GM18526 (cell line): ENCODE measurements around the gene PRKG1.

Source experiments
- POLR2A ChIP-seq: IDR thresholded peaks from 3 replicates; pipeline ENCODE4 v1.6.1; 2011; ENCODE audit not compliant: insufficient read length; ENCODE audit errors: extremely low read depth

PRKG1 gene

GRCh38 chr10:52083422-52083821 is 1009.1 kb downstream of the PRKG1 start:
- TF ChIP-seq POLR2A = no peak

DNA sequence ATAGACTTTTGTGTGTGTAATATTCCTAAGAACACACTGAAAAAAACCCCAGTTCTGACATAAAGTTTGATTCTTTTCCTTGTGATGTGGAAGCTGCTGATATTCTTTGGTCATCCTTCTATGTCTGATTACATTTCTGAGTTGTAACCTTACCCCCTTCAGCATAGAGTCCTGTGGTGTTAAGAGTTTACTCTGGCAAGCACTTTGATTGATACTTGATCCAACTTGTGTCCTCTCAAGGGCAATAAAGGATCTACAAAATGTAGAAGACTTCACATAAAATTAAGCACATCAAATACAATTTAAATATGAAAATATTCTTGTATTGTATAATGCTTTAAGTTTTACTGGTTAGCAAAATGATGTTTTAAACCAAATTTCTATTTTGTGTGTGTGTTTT is 1018.1 kb downstream of the PRKG1 start:
- TF ChIP-seq POLR2A = no peak

DNA sequence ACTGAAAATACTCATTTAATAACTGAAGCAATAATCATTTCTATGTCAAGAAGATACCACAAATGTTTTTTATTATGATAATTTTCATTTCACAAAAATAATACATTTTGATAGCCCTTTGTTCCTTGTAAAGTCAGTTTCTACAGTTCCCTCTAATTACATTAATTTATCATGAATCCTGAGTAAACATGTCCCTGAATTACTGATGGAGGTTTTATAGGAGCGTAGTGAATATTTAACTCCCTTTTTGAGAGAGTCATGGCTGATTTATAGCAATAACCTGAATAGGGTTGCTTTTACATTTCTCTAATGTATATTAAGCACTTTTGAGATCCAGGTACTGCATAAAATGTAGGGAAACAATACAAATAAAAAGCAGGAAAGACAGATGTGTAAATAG is 1023.8 kb downstream of the PRKG1 start:
- no peak for TF ChIP-seq POLR2A

DNA sequence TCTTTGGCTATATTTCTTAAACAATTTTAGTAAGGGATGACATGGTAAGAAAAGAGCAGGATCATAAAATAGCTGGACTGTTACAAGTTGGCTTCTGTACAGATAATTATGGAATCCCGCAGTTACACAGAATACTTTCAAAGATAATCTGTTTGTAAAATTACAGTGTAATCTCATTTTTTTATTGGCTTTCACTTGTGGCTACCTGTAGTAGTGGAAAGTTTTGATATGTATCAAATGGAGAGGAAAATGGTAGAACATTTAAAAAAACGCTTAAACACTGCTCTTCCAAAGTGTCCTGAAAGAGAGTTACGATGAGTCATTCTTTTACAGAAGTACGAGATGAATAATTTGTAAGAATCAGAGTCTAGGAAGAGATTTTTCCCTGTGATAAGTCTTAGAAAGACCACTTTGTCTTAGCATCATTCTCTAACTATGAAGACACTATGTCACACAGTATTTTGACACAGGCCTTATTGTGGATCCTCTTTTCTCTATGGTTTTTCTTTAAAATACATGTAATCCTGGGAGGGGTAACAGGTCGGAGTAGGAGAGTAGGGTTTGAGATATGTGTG is 1024.8 kb downstream of the PRKG1 start:
- TF ChIP-seq POLR2A = no peak

- TF ChIP-seq POLR2A = no peak
These were observed 1025.8 kb downstream of the PRKG1 start for GRCh38 chr10:52100011-52100547.

DNA sequence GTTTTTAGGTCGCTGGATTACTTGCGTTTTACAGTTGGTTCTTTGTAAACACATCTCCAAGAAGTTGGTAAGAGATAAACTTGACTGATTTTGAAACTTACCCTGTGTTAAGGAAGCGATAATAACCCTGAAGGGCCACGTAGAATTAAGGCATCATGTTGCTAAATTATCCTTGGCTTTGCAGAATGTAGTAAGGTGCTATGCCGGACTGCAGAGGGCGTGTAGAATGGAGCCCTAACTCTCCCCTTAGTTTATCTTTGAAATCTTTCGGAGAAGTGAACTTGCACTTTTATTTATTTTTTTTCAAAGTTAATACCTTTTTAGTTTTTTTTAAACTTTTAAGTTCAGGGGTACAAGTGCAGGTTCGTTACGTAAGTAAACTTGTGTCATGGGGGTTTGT is 1031.0 kb downstream of the PRKG1 start:
- TF ChIP-seq POLR2A = no peak

DNA sequence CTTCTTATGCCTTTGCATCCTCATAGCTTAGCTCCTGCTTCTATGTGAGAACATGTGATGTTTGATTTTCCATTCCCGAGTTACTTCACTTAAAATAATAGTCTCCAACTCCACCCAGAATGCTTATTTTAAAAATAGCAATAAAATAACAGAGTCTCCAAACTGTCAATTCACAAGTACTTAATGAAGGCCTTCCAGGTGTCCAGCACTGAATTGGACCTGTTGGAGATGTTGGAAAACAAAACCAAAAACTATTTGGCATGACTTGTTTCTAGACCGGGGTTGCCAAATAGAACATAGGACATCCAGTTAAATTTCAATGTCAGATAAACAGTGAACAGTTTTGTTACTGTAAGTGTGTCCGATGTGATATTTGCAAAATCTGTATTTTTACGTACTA is 1031.7 kb downstream of the PRKG1 start:
- no peak for TF ChIP-seq POLR2A

- no peak for TF ChIP-seq POLR2A
These were observed 1032.6 kb downstream of the PRKG1 start for GRCh38 chr10:52106899-52107298.

DNA sequence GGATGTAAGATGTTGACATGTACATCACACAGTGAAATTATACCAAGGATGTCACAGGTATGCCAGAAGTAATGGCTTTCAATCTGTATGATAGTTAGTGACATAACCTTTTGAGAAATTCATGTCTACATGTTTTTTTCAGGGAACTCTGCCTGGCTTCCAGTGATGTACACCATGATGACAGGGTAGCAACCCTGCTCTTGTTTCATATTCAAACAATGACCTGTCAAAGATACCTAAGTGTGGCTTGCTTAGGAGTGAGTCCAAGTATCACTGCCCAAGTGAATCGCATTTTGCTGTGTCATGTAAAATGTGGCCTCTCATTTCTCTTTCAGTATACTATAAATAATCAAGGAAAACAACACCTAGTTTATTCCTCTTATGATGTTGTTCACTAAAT is 1033.9 kb downstream of the PRKG1 start:
- no peak for TF ChIP-seq POLR2A

- no peak for TF ChIP-seq POLR2A
These were observed 1036.3 kb downstream of the PRKG1 start for GRCh38 chr10:52110576-52110975.

- no peak for TF ChIP-seq POLR2A
These were observed 1037.0 kb downstream of the PRKG1 start for GRCh38 chr10:52111101-52111891.

DNA sequence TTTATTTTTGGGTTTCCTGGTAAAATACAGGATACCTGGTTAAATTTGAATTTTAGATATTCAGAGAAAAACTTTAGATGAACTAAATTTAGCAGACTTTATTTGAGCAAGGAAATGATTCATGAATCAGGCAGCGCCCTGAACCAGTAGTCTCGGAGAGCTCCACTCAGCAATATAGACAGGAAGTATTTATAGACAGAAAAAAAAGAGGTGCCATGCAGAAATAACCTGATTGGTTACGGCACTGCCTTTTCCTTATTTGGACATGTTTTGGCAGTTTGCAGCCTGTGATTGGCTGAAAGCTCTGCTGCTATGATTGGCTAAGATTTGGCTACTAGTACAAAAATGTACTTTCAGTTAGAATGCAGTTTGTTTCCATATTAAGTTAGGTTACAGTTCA is 1041.5 kb downstream of the PRKG1 start:
- no peak for TF ChIP-seq POLR2A

GRCh38 chr10:52119507-52119906 is 1045.2 kb downstream of the PRKG1 start:
- TF ChIP-seq POLR2A = no peak

DNA sequence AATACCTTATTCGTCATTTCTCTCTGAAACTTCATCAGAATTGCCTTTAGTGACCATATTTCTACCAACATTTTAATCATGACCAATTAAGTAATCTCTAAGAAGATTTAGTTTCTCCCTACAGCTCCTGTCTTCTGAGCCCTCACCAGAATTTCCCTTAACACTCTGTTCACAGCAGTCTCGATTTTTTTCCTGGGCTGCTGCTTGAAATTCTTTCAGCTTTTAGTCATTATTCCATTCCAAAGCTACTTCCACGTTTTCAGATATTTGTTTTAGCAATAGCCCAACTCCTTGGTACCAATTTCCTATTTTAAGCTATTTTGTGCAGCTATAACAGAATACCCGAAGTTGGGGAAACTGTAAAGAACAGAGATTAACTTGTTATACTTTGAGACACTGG is 1047.4 kb downstream of the PRKG1 start:
- no peak for TF ChIP-seq POLR2A

DNA sequence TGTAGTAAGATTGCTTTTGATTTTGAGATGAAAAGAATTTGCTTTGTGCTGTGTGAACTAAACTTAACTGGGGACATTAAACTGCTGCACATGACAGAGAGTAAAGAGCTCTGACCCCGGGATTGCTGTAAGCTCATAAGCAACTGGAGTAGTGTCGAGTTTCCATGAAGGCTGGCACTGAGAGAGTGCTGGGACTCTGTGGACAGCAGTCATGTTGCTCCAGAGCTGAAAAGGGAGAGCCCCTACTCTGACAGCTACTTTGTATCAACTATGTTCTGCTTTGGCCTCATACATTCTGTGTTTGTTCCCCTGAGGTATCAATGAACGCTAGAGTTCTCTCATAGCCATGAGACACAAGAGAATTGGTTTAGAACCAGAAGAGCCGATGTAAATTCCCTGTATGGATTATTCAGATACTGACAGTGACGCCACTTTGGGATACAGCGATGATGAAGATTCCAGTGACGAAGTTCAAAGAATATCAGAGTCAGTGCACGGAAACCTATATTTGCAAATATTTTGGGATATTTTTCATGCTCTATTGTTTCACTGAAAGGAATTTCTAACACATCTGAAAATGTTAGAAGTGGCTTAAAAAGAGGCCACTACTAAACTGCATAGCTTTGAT is 1053.9 kb downstream of the PRKG1 start:
- no peak for TF ChIP-seq POLR2A
